Tibial artery (tissue), 4 donors: ENCODE measurements around the gene TOMM6.

ENCODE experiments used
- DNase-seq, 2 donors: peaks; one replicate each; pipeline ENCODE4 v3.0.0-alpha.2; 2019
- H3K27ac ChIP-seq, 2 donors: fragments of 200-600 bp; sonication (generic) in 1 of 2; 1 replicate in 1 of 2; 2 replicates in 1 of 2; pipeline ENCODE4 v1.5.1; 2018 to 2019; ENCODE audit warnings: mild to moderate bottlenecking in 1 of 2
- H3K27me3 ChIP-seq, 2 donors: fragments of 200-600 bp; sonication (generic) in 1 of 2; one replicate each; pipeline versions ENCODE4 v1.5.1 to v1.6.0; 2016 to 2019
- H3K36me3 ChIP-seq, 3 donors: fragments of 200-600 bp; sonication (generic) in 2 of 3; one replicate each; pipeline ENCODE4 v1.5.1; 2016 to 2019; ENCODE audit warnings: mild to moderate bottlenecking in 2 of 3
- H3K4me1 ChIP-seq, 4 donors: fragments of 200-600 bp; sonication (generic) in 2 of 4; 1 replicate in 3 of 4; 2 replicates in 1 of 4; pipeline ENCODE4 v1.5.1; 2016 to 2019
- H3K4me3 ChIP-seq, 2 donors: fragments of 200-600 bp; sonication (generic) in 1 of 2; 1 replicate in 1 of 2; 2 replicates in 1 of 2; pipeline ENCODE4 v1.5.1; 2018 to 2019; ENCODE audit warnings: mild to moderate bottlenecking in 2 of 2
- H3K9me3 ChIP-seq, 3 donors: fragments of 200-600 bp; sonication (generic) in 1 of 3; one replicate each; pipeline ENCODE4 v1.5.1; 2016 to 2019
- CTCF ChIP-seq, 2 experiments: fragments of 200-600 bp in 1 of 2; fragments of 450-650 bp in 1 of 2; IDR thresholded peaks; one replicate each; pipeline ENCODE4 v1.5.1; 2017 to 2019; ENCODE audit warnings: antibody characterized with exemption in 2 of 2, mild to moderate bottlenecking in 1 of 2, moderate library complexity in 1 of 2
- intact Hi-C: fragments of 100-400 bp; cut with DNase I; formaldehyde crosslinking; loops from one replicate; pipeline ENCODE4 v1.15.0; 2023; ENCODE audit warnings: low total_unique reads

TOMM6 gene

DNA sequence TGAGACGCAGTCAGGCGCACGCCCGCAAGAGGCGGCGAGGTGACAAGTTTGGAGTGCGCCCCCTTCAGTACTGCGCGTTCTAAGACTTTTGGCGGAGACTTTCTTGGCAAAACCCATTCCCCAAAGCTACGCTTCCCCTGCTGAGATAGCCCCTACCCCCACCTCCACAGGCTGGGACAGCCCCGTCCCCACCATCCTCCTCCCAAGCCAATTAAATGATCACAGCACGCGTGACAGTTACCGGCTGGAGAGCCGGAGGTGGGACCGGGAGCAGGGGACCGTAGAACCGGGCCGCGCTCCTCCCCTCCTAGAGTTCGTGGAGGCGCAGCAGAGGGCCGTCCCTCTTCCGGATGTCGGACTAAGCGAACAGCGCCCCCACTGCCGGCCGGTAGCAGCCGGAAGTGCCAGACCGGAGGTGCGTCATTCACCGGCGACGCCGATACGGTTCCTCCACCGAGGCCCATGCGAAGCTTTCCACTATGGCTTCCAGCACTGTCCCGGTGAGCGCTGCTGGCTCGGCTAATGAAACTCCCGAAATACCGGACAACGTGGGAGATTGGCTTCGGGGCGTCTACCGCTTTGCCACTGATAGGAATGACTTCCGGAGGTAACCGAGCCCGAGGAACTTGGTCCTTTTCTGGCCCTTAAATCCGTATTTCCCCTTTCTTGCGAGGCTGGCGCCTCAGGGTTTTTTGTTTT, at the start of gene TOMM6:
TOMM6 (plus strand) TSS at position 476 of the 699 bp plus-strand sequence; CDS start at position 480, 4 bp downstream.
- peaks cover 0 to 31% (median 19%) of the 10 kb centered on the region in 4 donors for H3K4me1 ChIP-seq
- H3K9me3 ChIP-seq: no peaks in the 10 kb centered on the region
- peak; percentile 91 to 95 for TF ChIP-seq CTCF (IDR thresholded peaks at IDR 0.05)
- peak; percentile 92 to 97 for DNase-seq
- no peaks in the 10 kb centered on the region for H3K27me3 ChIP-seq
- H3K4me3 ChIP-seq: peak within 1 kb of the TSS; percentile 76 to 93
- H3K27ac ChIP-seq: peak within 1 kb of the TSS; percentile 86 to 98
- peaks cover 8 to 33% (median 33%) of the 10 kb centered on the region in 3 donors for H3K36me3 ChIP-seq
- intact Hi-C loops: loop anchor here (1.0 to 10.0 kb wide), 4 partner anchors 83 to 427 kb away; partner anchors contain the start of gene MRPS10

GRCh38 chr6:41739041-41739440, 48.5 kb upstream of the TOMM6 start:
- intact Hi-C loops: no loop called here
- H3K4me3 ChIP-seq: no peak overlapping the region
- no peak for DNase-seq
- no peaks in the 10 kb centered on the region for H3K36me3 ChIP-seq
- H3K27me3 ChIP-seq: peaks cover 0 to 3% of the 10 kb centered on the region in 2 donors
- H3K9me3 ChIP-seq: no peaks in the 10 kb centered on the region
- no peak overlapping the region for H3K27ac ChIP-seq
- H3K4me1 ChIP-seq: peaks cover 0 to 6% (median 2%) of the 10 kb centered on the region in 4 donors
- TF ChIP-seq CTCF (IDR thresholded peaks at IDR 0.05): no peak

GRCh38 chr6:41740366-41741162, 46.9 kb upstream of the TOMM6 start:
- no peaks in the 10 kb centered on the region for H3K9me3 ChIP-seq
- intact Hi-C loops: no loop called here
- H3K27me3 ChIP-seq: peaks cover 0 to 3% of the 10 kb centered on the region in 2 donors
- DNase-seq: no peak
- TF ChIP-seq CTCF (IDR thresholded peaks at IDR 0.05): no peak
- no peak overlapping the region for H3K27ac ChIP-seq
- peaks cover 0 to 5% (median 2%) of the 10 kb centered on the region in 4 donors for H3K4me1 ChIP-seq
- no peak overlapping the region for H3K4me3 ChIP-seq
- no peaks in the 10 kb centered on the region for H3K36me3 ChIP-seq

- Histone ChIP-seq H3K4me1 (no peaks in the 10 kb centered on the region), H3K9me3 (no peaks in the 10 kb centered on the region), H3K4me3 (no peak overlapping the region), H3K36me3 (no peaks in the 10 kb centered on the region), H3K27ac (no peak overlapping the region), H3K27me3 (peaks cover 0 to 3% of the 10 kb centered on the region in 2 donors)
- DNase-seq: no peak
- intact Hi-C loops: no loop called here
- TF ChIP-seq CTCF (IDR thresholded peaks at IDR 0.05): no peak
Measured at GRCh38 chr6:41741625-41742490, 45.6 kb upstream of the TOMM6 start.
